Heart left ventricle (tissue), 16 donors: ENCODE results near the gene HEPHL1. TPM values are rescaled to one million over a fixed set of nuclear protein-coding genes. Genes with fewer than 3 reads are reported as not detected.
A peak's percentile ranks its signal among the peaks of the same experiment; 100 is the strongest.
"Not testable (repeated sequence)": the region's sequence is repeated elsewhere in the genome, so short reads cannot be mapped to it uniquely, and the experiment has no call there.

Source experiments
- ATAC-seq, 4 donors: fragments of 200-7000 bp; cut with Tn5 transposase; one replicate each; pipeline ENCODE4 v1.9.1; 2020 to 2022; ENCODE audit warnings: moderate library complexity in 4 of 4, mild to moderate bottlenecking in 3 of 4, moderate number of reproducible peaks in 1 of 4
- DNase-seq, 5 donors: peaks; one replicate each; pipeline ENCODE4 v3.0.0-alpha.2; 2020
- H3K27ac ChIP-seq, 12 donors: fragments of 200-600 bp; sonication (generic) in 4 of 12; one replicate each; pipeline versions ENCODE4 v1.5.0 to v1.8.0; 2016 to 2022; ENCODE audit warnings: mild to moderate bottlenecking in 2 of 12
- H3K27me3 ChIP-seq, 9 donors: fragments of 200-600 bp; sonication (generic) in 2 of 9; one replicate each; pipeline versions ENCODE4 v1.5.1 to v1.8.0; 2016 to 2022; ENCODE audit warnings: mild to moderate bottlenecking in 3 of 9
- H3K36me3 ChIP-seq, 9 donors: fragments of 200-600 bp; sonication (generic) in 2 of 9; one replicate each; pipeline versions ENCODE4 v1.5.0 to v1.8.0; 2018 to 2022; ENCODE audit warnings: mild to moderate bottlenecking in 2 of 9
- H3K4me1 ChIP-seq, 12 donors: fragments of 200-600 bp; sonication (generic) in 4 of 12; one replicate each; pipeline versions ENCODE4 v1.5.0 to v1.8.0; 2016 to 2022; ENCODE audit warnings: mild to moderate bottlenecking in 3 of 12
- H3K4me3 ChIP-seq, 12 donors: fragments of 200-600 bp; sonication (generic) in 4 of 12; one replicate each; pipeline versions ENCODE4 v1.5.0 to v1.8.0; 2017 to 2022; ENCODE audit warnings: mild to moderate bottlenecking in 9 of 12, moderate library complexity in 4 of 12
- H3K9me3 ChIP-seq, 12 donors: fragments of 200-600 bp; sonication (generic) in 4 of 12; one replicate each; pipeline versions ENCODE4 v1.5.0 to v1.8.0; 2016 to 2022; ENCODE audit warnings: mild to moderate bottlenecking in 1 of 12
- POLR2A ChIP-seq, 2 donors: fragments of 450-650 bp; IDR thresholded peaks; one replicate each; pipeline ENCODE4 v1.6.1; 2017; ENCODE audit warnings: antibody characterized with exemption in 2 of 2, mild to moderate bottlenecking in 2 of 2, moderate library complexity in 2 of 2
- WGBS, 4 donors: extraction: QIAGEN DNeasy Blood & Tissue Kit in 2 of 4; methylation state at CpG; one replicate each; pipeline versions ENCODE4 v1.1.5 to v1.1.7; 2013 to 2018; 5-methylcytosine and 5-hydroxymethylcytosine counted together
- intact Hi-C, 10 donors: fragments of 100-400 bp; cut with DNase I; formaldehyde crosslinking; loops; one replicate each; pipeline versions ENCODE4 v1.11.1 to v1.14.2; 2022
- polyA plus RNA-seq, 2 donors: library from polyadenylated mRNA; stranded (reverse); fragments of 200-250 nt; gene quantifications; one replicate each; pipeline ENCODE4 v1.2.3, GENCODE V29; 2013
- total RNA-seq, 9 donors: library from RNA; depleted of rRNA in 2 of 9; stranded (reverse); fragments of >200 nt in 2 of 9; fragmentation: NEBNext Ultra II Directional in 3 of 9; extraction: Animal tissue kit (Norgen Biotek cat#: 25700) in 3 of 9; gene quantifications; one replicate each; pipeline versions ENCODE4 v1.1.0 to v1.2.4, GENCODE V29; 2016 to 2023
- TF ChIP-seq, protein P1 (sequence below), 12 donors: fragments of 200-600 bp; sonication (generic) in 4 of 12; IDR thresholded peaks; one replicate each; pipeline versions ENCODE4 v1.5.0 to v1.8.0; 2018 to 2022; ENCODE audit warnings: antibody characterized with exemption in 12 of 12, mild to moderate bottlenecking in 5 of 12
- donor health status: ischemic (EF 13 %, LVEDD 7.1; RV severe dilation, severe dysfunction).
- donor health status: healthy with polysubstance abuse.
- donor health status: DM: no; HTN: yes; CAD: no.
- donor health status: DM: no; HTN: no; CAD: no.
- donor health status: ischemic (EF 25% LVEDD 6.9; RV normal size, moderate dysfunction).
- donor health status: ischemic (EF 25% LVEDD 5.7; RV mildly dilated, moderate dysfunction).
- donor health status: healthy.
- donor health status: DM: yes; HTN: yes; CAD: no.
- donor health status: ischemic (EF 35%, LVEDD 5.7; RV mildly dilated, moderate dysfunction).
- donor health status: nonischemic (EF 11% LVEDD 7.7; RV severe dilation, severe dysfunction).
- donor health status: DM: yes; HTN: yes; CAD: no.
- donor health status: PGD.
- donor health status: ischemic (EF 29% LVEDD 5.4; RV normal size, mild dysfunction).
- donor health status: nonischemic (EF 23%, LVEDD 6.1; RV moderate dilation, normal function).

The HEPHL1 gene
- total and polyA plus RNA-seq, 11 donors = 0.07 TPM; not detected in 10

DNA sequence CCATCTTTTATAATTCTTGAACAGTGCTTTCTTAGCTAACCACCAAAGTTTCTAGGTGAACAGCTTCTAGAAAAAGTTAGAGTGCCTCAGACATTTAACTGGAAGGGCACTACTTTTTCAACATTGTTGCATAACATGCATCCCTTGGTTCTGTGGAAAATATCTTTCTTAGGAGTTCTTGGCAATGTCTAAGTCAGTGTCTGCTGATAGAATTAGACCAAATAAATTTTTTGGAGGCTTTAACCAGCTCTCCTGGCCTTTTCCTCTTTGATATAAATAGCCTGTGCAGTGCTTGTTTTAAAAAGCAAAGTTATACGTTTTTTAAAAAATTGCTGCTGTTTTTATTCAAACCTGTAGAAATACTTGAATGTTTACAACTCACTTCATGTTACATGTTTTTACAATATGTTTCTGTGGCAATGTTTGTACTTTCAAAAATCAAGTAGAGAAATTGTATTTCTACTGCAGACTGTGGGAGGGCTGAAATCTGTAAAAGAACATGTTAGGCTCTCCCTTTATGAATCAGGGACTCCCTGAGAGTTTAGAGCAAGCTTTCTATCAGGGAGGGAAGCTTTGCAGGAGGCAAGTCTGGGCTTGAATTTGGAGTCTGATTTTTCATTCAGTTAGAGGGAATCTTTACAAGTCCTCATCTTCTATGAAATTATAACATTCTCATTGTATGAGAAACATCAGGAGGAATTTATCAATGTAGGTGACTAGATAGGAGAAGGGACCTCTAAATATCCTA lies 91.2 kb downstream of the HEPHL1 start:
- Histone ChIP-seq H3K9me3 (peaks cover 0 to 16% (median 0%) of the 10 kb centered on the region in 12 donors), H3K27me3 (no peaks in the 10 kb centered on the region), H3K4me3 (no peak overlapping the region), H3K36me3 (no peaks in the 10 kb centered on the region), H3K27ac (peak overlapping the region in 8 of 12 donors; percentile 1 to 74 (median 31)), H3K4me1 (peaks cover 0 to 23% (median 3%) of the 10 kb centered on the region in 12 donors)
- ATAC-seq (peak; percentile 24 to 66 (median 47)), DNase-seq (no peak)
- 44 to 68% (median 48%) methylated on average over 1 of the region's 1 CpG for WGBS, 4 donors
- intact Hi-C loops = no loop called here
- no peak for TF ChIP-seq POLR2A (IDR thresholded peaks at IDR 0.05)
- TF ChIP-seq, protein P1, sequence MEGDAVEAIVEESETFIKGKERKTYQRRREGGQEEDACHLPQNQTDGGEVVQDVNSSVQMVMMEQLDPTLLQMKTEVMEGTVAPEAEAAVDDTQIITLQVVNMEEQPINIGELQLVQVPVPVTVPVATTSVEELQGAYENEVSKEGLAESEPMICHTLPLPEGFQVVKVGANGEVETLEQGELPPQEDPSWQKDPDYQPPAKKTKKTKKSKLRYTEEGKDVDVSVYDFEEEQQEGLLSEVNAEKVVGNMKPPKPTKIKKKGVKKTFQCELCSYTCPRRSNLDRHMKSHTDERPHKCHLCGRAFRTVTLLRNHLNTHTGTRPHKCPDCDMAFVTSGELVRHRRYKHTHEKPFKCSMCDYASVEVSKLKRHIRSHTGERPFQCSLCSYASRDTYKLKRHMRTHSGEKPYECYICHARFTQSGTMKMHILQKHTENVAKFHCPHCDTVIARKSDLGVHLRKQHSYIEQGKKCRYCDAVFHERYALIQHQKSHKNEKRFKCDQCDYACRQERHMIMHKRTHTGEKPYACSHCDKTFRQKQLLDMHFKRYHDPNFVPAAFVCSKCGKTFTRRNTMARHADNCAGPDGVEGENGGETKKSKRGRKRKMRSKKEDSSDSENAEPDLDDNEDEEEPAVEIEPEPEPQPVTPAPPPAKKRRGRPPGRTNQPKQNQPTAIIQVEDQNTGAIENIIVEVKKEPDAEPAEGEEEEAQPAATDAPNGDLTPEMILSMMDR (IDR thresholded peaks at IDR 0.05) = no peak

DNA sequence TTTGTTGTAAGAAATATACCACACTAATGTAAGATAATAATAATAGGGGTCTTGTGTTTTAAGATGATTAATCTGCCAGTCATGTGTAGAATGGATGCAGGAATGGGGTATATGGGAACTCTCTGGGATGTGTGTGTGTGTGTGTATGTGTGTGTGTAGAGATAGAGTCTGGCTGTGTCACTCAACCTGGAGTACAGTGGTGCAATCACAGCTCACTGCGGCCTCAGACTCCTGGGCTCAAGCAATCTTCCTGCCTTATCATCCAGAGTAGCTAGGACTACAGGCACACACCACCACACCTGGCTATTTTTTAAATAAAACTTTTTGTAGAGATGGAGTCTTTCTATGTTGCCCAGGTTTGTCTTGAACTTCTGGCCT lies 96.0 kb downstream of the HEPHL1 start:
- Histone ChIP-seq H3K4me1 (peaks cover 0 to 11% (median 3%) of the 10 kb centered on the region in 12 donors), H3K9me3 (no peaks in the 10 kb centered on the region), H3K4me3 (no peak overlapping the region), H3K27me3 (no peaks in the 10 kb centered on the region), H3K36me3 (no peaks in the 10 kb centered on the region), H3K27ac (no peak overlapping the region)
- no peak for ATAC-seq
- TF ChIP-seq POLR2A (IDR thresholded peaks at IDR 0.05) = no peak
- TF ChIP-seq, protein P1 (IDR thresholded peaks at IDR 0.05) = no peak
- intact Hi-C loops = no loop called here
- 81 to 93% (median 88%) methylated on average over 1 of the region's 1 CpG for WGBS, 4 donors
- DNase-seq = no peak

DNA sequence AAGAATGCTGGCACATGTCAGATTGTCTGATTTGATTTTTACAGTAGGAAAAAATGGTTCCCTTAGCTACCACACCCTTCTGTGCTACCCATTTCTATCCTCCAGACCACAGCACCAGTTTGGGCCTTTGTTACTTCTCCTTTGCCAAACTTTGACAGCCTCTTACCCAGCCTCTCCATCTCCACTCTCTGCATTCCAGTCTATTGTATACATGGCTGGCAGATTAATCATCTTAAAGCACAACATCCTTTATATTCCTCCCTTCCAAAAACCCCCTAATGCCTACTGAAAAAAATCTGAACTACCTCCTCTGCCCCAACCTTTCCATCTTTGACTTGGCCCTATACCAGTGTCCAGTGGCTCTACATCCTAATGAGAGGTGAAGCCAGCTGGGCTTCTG lies 96.7 kb downstream of the HEPHL1 start:
- TF ChIP-seq POLR2A (IDR thresholded peaks at IDR 0.05) = no peak
- TF ChIP-seq, protein P1 (IDR thresholded peaks at IDR 0.05) = no peak
- H3K4me3 ChIP-seq = no peak overlapping the region
- DNase-seq = no peak
- no peak overlapping the region for H3K27ac ChIP-seq
- no peaks in the 10 kb centered on the region for H3K36me3 ChIP-seq
- no peaks in the 10 kb centered on the region for H3K9me3 ChIP-seq
- intact Hi-C loops = no loop called here
- peaks cover 0 to 4% (median 0%) of the 10 kb centered on the region in 12 donors for H3K4me1 ChIP-seq
- no peak for ATAC-seq
- H3K27me3 ChIP-seq = no peaks in the 10 kb centered on the region

DNA sequence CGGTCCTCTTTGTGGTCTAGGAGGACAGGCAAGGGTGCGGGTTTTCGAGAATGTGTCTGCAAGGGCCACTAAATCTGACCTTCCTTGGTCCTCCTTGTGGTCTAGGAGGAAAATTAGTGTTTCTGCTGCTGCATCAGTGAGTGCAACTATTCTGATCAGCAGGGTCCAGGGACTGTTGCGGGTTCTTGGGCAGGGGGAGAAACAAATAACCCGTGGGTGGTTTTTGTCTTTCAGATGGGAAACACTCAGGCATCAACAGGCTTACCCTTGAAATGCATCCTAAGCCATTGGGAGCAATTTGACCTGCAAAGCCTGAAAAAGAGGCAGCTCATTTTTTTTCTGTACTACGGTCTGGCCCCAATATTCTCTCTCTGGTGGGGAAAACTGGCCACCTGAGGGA lies 98.5 kb downstream of the HEPHL1 start:
- H3K4me3 ChIP-seq, H3K9me3 ChIP-seq, H3K27me3 ChIP-seq, DNase-seq, H3K4me1 ChIP-seq, ATAC-seq, H3K27ac ChIP-seq, H3K36me3 ChIP-seq: not testable (repeated sequence)
- 90 to 93% (median 92%) methylated on average over 6 of the region's 6 CpGs for WGBS, 4 donors
- intact Hi-C loops = loop anchor here in 1 of 10 donors (10.0 kb wide), 1 partner anchor 65 kb away; no protein-coding TSS in a partner anchor

DNA sequence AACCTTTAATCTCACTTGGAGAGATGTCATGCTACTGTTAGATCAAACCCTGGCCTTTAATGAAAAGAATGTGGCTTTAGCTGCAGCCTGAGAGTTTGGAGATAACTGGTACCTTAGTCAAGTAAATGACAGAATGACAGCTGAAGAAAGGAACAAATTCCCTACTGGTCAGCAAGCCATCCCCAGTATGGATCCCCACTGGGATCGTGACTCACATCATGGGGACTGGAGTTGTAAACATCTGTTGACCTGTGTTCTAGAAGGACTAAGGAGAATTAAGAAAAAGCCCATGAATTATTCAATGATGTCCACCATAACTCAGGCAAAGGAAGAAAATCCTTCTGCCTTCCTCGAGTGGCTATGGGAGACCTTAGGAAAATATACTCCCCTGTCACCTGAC lies 99.4 kb downstream of the HEPHL1 start:
- not testable (repeated sequence) for H3K4me1 ChIP-seq, DNase-seq, H3K4me3 ChIP-seq, H3K9me3 ChIP-seq, ATAC-seq, H3K27ac ChIP-seq, H3K36me3 ChIP-seq, H3K27me3 ChIP-seq
- 79 to 86% (median 85%) methylated on average over 2 of the region's 2 CpGs for WGBS, 4 donors
- intact Hi-C loops = loop anchor here in 1 of 10 donors (10.0 kb wide), 1 partner anchor 64 kb away; no protein-coding TSS in a partner anchor
